ENCODE results near the gene CTNNA3.

DNA sequence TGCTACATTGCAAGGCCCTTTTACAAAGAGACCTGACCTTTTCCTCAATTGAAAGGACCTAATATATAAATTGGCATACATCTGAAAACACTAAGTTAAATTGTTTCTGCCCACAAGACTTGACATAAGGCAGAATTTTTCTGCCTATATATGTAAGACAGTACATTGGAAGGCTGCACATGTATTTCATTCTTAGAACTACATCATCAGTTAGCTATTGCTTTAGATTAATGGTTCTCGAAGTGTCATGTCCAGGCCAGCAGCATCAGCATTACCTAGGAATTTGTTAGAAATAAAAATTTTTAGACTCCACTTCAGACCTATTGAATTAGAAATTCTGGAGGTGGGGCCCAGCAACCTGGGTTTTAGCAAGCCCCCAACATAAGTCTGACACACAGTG, 396.2 kb downstream of the CTNNA3 start:
- TF ChIP-seq, protein P1, sequence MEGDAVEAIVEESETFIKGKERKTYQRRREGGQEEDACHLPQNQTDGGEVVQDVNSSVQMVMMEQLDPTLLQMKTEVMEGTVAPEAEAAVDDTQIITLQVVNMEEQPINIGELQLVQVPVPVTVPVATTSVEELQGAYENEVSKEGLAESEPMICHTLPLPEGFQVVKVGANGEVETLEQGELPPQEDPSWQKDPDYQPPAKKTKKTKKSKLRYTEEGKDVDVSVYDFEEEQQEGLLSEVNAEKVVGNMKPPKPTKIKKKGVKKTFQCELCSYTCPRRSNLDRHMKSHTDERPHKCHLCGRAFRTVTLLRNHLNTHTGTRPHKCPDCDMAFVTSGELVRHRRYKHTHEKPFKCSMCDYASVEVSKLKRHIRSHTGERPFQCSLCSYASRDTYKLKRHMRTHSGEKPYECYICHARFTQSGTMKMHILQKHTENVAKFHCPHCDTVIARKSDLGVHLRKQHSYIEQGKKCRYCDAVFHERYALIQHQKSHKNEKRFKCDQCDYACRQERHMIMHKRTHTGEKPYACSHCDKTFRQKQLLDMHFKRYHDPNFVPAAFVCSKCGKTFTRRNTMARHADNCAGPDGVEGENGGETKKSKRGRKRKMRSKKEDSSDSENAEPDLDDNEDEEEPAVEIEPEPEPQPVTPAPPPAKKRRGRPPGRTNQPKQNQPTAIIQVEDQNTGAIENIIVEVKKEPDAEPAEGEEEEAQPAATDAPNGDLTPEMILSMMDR (conservative IDR thresholded peaks at IDR 0.05; ENCODE audit: low read length) = no peak
- TF ChIP-seq EZH2phosphoT487 (IDR thresholded peaks at IDR 0.05; ENCODE audit: borderline replicate concordance) = no peak
